GM19372 (cell line): Measurements from ENCODE around the gene PKNOX1.
A peak's percentile ranks its signal among the peaks of the same experiment; 100 is the strongest.
"Not testable (repeated sequence)": the region's sequence is repeated elsewhere in the genome, so short reads cannot be mapped to it uniquely, and the experiment has no call there.

Source experiments
- ATAC-seq: cut with Tn5 transposase; IDR thresholded peaks from one replicate; pipeline ENCODE4 v1.9.1; 2021; ENCODE audit warnings: mild to moderate bottlenecking, low read depth, moderate library complexity; ENCODE audit not compliant: unreplicated experiment

The PKNOX1 gene

DNA sequence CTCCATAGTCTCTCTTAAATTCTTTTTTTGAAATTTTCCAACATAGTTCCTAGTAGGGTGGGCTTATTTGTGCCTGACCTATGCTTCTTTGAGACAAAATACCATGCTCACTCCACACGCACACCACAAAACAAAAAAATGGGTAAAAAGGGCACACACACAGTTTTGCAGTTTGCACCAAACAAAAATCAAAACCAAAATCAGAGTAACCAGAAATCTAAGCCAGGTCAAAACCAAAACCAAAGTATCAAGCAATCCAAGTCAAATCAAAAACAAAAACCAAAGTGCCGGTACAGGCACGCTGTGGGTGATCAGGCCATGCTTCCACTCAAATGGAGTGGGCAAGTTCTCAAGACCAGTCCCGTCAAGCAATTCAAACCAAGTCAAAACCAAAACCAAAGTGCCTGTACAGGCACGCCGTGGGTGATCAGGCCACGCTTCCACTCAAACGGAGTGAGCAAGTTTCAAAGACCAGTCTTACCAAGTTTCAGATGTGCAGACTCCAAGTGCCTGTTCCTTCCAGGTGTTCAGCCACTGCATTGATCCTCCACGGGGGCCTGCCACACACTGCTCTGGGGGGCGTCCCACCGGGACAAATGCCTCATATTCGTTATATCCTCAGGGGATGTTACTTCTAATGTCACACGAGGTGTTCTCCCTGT is 25.1 kb upstream of the PKNOX1 start:
- not testable (repeated sequence) for ATAC-seq

DNA sequence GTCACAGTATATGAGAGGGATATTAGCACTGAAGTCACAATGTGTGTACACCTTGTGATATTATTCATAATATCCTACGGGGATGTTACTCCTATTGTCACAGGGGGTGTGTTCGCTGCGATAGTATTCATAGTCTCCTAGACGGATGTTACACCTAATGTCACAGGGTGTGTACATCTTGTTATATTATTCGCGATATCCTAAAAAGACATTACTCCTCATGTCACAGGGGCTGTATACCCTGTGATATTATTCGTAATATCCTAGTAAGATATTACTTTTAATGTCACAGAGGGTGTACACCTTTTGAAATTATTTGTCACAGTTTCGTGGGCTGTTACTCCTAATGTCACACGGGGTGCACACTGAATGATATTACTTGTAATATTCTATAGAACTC is 23.2 kb upstream of the PKNOX1 start:
- not testable (repeated sequence) for ATAC-seq

DNA sequence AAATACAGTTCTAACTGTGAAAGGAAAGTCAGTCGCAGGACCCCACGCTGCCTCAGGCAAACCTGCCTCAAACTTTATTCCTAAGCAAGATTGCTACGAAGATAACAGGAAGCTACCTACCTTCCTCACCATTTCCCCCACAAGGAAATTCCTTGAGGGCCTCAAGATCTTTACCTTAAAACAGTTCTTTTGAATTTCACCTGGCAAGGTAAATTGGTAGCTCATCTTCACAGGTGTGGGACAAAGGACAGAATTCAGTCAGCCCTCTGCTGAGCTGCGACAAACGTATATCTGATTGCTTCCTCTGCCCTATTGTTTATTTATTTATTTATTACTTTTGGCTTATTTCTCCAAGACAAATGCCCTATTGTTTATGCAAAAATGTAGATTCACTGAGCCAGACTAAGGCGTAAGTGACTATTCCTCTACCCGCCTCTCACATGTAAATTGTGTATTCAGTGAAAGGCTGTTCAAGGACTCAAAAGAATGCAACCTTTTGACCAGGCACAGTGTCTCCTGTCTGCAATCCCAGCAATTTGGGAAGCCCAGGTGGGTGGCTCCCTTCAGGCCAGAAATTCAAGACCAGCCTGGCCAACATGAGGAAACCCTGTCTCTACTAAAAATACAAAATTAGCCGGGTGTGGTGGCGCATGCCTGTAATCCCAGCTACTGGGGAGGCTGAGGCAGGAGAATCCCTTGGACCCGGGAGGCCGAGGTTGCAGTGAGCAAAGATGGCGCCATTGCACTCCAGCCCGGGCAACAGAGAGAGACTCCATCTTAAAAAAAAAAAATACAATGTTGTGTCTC is 17.3 kb upstream of the PKNOX1 start:
- peak; percentile 90 for ATAC-seq

DNA sequence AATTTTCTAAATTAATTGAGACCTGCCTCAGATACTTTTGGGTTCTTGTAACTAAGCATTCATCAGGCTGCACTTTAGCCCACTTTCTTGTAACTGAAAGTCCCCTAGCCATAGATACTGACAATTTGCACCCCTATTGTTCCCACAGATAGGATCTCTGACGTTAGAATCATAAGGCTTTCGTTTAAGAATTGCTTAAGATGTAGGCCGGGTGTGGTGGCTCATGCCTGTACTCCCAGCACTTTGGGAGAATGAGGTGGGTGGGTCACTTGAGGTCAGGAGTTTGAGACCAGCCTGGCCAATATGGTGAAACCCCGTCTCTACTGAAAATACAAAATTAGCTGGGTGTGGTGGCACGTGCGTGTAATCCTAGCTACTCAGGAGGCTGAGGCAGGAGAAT is 16.2 kb upstream of the PKNOX1 start:
- not testable (repeated sequence) for ATAC-seq

DNA sequence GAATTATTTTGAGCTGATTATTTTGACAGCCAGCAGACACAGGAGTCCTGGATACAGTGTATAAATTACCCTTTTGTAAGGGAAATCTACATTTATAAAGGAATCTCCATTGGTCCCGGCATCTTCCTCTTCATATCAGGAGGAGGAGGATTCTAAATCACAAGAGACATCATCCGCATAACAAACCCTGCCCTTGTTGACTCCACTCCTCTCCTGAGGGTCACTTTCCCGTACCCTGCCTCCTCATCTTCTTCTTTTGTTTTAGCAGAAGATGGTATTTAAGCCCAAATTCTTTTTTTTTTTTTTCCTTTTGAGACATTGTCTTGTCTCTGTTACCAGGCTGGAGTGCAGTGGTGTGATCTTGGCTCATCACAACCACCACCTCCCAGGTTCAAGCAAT is 14.6 kb upstream of the PKNOX1 start:
- ATAC-seq: no peak

DNA sequence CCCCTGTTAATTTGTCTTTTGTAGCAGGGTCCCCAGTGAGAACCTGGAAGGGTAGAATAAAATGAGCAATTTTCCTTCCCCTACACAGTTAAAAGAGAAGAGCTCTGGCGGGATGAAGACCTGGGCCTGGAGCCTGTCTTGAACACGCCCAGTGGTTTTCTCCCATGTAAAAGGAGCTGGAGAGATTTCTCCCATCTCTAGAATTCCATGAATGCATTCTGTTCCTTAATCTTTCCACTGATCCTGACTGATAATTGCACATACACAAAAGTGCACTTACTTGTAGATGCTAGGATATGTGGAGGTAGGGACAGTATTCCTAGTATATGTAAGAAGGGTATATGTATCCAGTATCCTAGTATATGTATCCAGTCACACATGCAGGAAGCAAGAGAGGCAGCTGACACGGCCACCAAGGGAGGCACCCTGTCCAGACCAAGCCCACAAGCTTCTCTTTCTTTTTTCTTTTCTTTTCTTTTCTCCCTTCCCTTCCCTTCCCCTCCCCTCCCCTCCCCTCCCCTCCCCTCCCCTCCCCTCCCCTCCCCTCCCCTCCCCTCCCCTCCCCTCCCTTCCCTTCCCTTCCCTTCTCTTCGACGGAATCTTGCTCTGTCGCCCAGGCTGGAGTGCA is 11.9 kb upstream of the PKNOX1 start:
- no peak for ATAC-seq

DNA sequence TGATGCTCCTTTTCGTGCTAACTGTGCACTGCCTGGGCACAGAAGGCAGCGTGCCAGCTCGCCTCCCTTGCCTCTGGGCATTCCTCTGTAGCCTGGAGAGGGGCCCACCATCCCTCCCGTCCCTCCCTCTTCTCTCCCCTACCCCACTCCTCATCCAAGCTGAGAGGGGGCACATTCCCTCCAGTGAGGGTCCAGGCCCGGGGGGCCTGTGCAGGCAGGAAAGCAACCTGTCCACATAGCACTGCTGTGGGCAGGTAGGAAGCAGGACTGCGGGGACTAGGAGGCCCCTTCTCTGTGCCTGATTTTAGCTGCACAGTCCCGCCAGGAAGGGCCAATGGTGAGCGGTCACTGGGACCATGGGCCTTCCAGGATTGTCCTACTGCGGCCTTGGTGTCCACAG is 10.3 kb upstream of the PKNOX1 start:
- ATAC-seq: no peak

DNA sequence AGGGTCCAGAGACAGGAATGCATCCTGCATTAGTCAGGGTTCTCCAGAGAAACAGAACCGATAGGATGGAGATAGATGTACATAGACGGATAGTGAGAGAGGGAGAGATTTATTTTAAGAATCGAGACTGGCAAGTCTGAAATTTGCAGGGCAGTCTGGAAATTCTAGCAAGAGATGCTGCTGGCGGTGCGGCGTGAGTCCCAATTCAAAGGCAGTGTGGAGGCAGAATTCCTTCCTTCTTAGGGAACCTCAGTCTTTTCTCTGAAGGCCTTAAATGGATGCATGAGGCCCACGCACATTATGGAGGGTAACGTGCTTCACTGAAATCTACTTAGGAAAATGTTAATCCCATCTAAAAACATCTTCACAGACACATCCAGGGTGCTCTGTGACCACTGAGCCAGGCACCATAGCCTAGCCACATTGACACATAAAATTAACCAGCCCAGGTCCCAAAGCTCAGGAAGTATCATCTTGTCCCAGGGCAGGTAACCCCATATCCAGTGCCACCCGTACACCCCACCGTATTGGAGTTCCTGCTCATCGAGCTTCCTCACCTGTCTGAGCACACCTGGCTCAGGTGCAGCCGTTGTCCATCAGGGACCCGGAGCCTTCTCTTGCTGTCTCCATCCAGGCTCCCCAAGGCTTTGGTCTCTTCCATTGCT is 9.7 kb upstream of the PKNOX1 start:
- no peak for ATAC-seq

DNA sequence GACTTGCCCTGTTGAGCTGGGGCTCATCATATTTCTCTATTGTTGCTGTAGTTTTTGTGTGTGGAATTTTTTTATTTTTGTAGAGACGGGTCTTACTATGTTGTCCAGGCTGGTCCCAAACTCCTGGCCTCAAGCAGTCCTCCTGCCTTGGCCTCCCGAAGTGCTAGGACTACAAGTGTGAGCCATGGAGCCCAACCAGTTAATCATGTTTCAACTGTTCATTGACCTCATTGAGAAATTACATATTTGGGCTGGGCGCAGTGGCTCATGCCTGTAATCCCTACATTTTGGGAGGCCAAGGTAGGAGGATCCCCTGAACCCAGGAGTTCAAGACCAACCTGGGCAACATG is 9.2 kb upstream of the PKNOX1 start:
- ATAC-seq: no peak

DNA sequence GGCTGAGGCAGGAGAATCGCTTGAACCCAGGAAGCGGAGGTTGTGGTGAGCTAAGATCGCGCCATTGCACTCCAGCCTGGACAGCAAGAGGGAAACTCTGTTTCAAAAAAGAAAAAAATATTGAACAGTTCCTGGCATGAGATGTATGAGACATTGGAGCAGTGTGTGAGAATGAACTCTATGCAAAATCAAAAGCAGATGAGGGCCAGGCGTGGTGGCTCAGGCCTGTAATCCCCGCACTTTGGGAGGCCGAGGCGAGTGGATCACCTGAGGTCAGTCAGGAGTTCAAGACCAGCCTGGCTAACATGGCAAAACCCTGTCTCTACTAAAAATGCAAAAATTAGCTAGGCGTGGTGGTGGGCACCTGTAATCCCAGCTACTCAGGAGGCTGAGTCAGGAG is 6.7 kb upstream of the PKNOX1 start:
- ATAC-seq: not testable (repeated sequence)

DNA sequence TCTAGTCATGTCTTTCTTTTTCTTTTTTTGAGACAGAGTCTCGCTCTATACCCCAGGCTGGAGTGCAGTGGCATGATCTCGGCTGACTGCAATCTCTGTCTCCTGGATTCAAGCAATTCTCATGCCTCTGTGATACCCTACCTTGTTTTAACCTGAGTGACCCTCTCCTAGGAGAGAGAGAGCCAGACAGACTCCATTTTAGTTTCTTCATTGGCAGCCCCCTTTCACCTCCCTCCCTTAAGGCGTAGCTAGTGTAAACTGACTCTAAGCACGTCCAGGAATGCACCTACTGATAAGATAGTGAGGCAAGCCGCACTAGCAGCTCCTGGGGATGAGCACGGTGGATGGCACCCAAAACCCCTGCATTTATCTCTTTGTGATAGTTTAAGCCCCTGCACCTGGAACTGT is 5.2 kb upstream of the PKNOX1 start:
- ATAC-seq: no peak

DNA sequence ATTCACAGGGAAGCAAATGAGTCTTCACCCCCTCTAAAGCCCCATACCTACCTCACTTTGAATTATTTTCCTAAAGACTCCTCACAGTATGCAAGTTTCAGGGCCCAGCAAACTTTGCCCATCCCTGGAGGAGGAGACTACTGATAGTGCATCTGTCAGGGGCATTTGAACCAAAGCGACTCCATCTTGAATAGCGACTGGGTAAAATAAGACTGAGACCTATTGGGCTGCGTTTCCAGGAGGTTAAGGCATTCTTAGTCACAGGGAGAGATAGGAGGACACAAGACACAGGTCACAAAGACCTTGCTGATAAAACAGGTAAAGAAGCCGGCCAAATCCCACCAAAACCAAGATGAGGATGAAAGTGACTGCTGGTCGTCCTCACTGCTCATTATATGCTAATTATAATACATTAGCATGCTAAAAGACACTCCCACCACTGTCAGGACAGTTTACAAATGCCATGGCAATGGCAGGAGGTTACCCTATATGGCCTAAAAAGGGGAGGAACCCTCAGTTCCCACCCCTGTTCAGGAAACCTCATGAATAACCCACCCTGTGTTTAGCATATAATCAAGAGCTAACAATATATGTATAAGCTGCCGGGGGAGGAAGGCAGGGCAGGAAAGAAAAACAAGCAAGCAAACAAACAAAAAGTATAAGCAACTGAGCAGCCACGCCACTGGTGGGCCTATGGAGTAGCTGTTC is 3.3 kb upstream of the PKNOX1 start:
- ATAC-seq: no peak

DNA sequence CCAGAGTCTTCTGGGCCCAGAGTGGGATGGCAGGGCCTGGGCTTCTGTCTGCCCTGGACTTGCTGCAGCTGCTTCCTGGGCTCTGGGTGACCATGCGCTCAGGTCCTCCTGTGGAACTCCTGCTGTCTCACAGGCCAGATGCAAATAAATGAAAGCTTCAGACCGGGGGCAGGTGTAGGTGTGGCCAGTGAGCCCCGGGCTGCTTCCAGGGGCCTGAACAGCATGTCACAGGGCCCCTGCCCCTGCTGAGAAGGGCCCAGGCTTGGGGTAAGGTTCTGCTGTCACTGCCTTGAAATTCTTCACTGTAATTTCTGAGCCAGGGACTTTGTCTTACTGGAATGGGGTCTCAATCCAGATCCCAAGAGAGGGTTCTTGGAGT is 2.5 kb upstream of the PKNOX1 start:
- no peak for ATAC-seq

DNA sequence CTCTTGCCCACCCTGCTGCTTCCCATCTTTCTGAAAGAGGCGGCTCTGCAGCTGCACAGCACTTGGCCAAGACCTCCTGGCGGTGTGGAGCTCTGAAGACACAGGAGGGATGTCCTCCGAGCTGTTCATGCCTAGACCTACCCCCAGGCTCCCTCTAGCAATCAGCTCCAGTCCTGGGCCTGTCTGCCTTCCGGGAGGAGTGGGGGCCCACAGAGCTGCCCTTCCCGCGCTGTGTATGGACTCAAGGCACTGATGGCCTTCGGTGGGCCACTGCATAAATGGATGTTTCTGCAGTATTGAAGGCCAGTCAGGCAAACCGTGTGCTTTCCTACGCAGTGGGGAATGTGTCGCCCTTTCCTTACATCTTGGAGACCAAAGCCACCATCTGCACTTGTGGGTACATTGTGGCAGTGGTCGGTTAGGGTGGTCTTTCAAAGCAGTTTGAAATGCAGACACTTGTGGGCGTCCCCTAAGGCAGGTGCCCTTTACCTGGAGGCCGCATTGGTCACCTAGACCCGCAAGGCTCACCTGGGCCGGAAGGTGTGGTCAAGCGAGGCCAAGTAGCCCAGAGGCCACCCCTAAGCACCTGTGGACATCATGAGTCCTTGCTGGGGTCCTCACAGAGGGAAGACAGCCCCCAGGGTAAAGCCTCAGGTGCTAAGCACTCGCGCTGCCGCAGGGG is 912 bp upstream of the PKNOX1 start:
- ATAC-seq: no peak

DNA sequence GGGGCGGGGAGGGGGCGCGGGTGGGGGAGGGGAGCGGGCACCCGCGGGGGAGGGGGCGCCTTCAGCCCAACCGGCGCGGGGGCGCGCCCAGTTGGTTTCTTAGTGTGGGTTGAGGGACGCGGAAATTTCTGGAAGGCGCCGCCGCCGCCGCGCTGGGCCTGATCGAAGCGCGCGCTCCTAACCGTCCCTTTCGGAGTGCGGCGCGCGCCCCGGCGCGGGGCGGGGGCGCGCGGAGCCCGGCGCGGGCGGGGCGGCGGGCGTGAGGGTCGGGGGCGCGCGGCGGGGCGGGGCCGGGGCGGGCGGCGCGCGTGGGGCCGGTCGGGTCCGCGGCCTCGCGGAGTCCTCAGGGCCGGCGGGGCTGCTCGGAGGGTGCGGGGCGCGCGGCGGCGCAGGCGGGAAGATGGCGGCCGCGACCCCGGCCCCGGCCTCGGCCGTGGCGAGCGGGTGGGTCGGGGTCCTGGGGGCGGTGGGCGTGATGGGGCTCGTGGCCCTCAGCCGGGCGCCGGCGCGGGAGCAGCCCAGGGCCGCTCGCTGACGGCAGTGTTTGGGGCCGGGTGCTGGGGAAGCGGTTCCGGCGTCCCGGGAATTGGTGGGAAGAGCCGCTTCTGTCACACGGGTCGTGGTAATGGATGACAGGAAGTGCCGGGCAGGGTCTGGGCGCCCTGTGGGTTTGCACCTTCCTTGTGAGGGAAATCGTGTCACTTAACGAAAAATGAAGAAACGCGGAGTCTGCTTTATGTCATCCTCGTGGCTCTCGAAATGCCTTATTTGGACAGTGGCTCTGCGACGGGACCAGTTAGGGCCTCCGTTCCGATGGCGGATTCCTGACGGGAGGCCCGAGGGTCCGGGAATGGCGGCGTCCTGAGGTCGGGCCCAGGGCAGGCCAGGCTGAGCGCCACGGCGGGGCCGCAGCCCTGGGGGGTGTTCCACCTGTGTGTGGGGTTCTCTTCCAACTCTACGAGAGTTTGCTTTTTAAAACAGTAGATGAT is 764 bp downstream of the PKNOX1 start:
- peak; percentile 28 for ATAC-seq

DNA sequence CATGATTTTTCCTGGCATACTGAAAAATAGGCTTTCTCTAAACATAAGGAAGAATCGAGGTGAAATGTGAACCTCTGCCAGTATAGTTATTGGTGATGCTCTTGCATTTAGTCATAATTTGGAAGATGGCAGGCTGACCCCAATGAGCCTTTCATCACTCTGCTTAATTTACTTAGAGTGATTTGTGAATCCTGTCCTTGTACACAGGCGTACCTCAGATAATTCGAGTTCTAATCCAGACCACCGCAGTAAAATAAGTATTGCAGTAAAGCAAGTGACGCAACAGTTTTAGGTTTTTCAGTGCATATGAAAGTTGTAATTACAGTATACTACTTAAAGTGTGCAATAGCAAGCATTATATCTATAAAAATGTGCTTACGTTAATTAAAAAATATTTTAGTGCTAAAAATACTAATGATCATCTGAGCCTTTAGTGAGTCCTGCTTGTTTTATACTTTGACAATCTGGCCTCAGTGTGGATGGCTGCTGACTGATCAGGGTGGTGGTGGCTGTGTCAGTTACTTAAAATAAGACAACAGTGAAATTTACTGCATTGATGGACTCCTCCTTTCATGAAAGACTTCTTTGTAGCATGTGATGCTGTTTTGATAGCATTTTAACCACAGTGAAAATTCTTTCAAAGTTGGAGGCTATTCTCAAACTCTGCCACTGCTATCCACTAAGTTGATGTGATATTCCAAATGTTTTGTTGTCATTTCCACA is 1.7 kb downstream of the PKNOX1 start:
- ATAC-seq: no peak

DNA sequence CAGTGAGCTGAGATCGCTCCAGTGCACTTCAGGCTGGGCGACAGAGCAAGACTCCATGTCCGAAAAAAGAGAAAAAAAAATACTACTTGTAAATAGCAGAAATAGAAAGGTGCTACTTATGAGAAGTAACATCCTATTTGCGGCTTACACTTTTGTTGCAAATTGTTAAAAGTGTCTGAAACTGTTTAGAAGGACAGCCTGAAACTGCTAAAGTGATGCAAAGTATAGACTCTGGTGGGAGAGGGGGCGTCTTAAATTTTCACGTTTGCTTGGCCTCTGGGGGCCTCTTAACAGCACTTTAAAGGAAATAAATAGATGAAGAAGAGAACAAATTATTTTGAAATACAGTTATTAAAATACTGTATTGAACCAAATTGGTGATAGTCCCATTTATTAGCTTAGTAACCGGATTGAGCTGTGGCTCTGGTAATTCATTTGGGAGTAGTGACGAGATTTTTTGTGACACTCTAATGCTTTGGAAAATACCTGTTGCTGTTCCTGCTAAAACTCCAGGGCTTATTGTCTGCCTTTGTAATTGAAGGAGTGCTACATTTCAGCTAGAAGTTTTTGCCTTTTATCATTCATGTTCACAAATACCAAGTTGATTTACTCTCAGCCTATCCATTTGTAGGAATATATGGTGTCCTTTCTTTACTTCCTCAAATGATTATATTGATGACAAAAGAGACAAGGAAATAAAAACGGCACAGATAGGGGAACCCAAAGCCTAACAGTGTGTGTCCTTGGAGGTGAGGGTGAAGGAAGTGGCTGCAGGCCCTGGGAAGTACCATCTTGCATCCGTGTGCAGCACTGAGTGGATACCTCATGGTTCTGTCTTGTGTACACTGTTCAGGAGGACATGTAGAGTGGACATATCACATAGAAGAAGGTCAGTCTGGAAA is 6.2 kb downstream of the PKNOX1 start:
- ATAC-seq: no peak

DNA sequence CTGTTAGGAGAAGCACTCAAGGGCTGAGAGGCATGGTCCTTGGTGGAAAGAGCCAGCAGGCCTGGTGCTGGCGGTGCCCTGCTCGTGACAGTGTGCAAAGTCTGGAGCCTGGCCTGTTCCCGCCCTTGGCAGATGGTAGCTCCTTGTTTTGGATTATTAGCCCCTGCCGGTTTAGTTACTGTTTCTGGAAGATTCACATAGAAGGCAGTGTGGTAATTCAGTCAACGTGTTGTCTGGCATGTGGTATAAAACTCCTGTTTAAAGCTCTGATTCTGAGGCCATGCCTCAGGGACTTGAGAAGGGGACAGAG is 6.8 kb downstream of the PKNOX1 start:
- no peak for ATAC-seq
